ENCODE measurements around the gene TBC1D3I.
"Not testable (repeated sequence)": the region's sequence is repeated elsewhere in the genome, so short reads cannot be mapped to it uniquely, and the experiment has no call there.

- TF ChIP-seq POLR2AphosphoS5 (IDR thresholded peaks at IDR 0.05); CTCF (IDR thresholded peaks at IDR 0.05); POLR2A (IDR thresholded peaks at IDR 0.05; ENCODE audit: low read depth); EP300 (IDR thresholded peaks at IDR 0.05): not testable (repeated sequence)
Measured at GRCh38 chr17:36215406-36216308, 48.7 kb downstream of the TBC1D3I start.

Data from esophagus muscularis mucosa (tissue), 4 donors.